ENCODE measurements around the gene FOXO1. TPM values are rescaled to one million over a fixed set of nuclear protein-coding genes. Genes with fewer than 3 reads are reported as not detected.

Gene FOXO1
- total RNA-seq, 1 donor from 2014 or later: 23.5 TPM

GRCh38 chr13:40580566-40581276, 85.7 kb downstream of the FOXO1 start:
- DNase-seq (ENCODE audit: low read depth, low spot score): peak; percentile 45

- no peak for DNase-seq (ENCODE audit: low read depth, low spot score)
Observed at GRCh38 chr13:40579535-40579934, 86.9 kb downstream of the FOXO1 start.

DNA sequence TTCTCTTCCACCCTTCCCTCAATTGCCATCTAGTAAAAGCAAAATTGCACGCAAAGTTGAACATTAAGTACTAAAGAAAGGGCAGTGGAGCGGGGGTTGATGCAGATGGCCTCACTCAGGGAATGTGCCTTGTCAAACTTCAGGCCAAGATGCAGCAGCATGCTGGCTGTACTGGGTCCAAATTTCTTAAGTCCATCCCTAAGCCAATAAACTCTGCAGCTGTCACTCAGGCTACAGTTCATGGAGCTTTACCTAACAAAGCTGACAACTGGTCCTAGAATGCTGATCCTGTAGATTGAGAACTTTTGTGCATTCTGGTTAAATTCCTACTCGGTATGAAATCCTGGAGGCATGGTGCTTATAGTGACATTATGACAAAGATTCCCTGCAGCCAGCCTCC, 88.4 kb downstream of the FOXO1 start:
- DNase-seq (ENCODE audit: low read depth, low spot score): no peak

DNA sequence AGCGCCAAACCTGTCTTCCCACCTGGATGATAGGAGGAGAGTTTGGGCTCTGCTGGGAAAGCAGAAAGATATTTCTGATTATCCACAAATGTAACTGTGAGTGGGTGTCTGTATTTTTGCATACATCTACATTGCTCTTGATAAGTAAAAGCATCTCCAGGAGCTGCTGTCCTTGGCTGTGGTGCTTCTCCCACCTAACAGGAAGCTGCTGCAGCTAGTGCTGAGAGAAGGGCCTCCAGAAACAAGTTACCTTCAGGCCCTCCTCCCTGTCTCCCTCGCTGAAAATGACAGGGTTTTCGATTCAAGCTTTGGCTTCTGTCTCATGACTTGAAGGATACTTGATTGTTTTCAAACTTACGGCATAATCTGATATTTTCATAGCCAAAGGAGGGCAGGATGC, 90.1 kb downstream of the FOXO1 start:
- no peak for DNase-seq (ENCODE audit: low read depth, low spot score)

GRCh38 chr13:40572961-40573360, 93.5 kb downstream of the FOXO1 start:
- no peak for DNase-seq (ENCODE audit: low read depth, low spot score)

GRCh38 chr13:40571338-40571963, 95.0 kb downstream of the FOXO1 start:
- no peak for DNase-seq (ENCODE audit: low read depth, low spot score)

GRCh38 chr13:40570930-40571329, 95.5 kb downstream of the FOXO1 start:
- no peak for DNase-seq (ENCODE audit: low read depth, low spot score)

GRCh38 chr13:40569024-40569350, 97.5 kb downstream of the FOXO1 start:
- no peak for DNase-seq (ENCODE audit: low read depth, low spot score)

GRCh38 chr13:40568246-40569023, 98.0 kb downstream of the FOXO1 start:
- DNase-seq (ENCODE audit: low read depth, low spot score): no peak

- no peak for DNase-seq (ENCODE audit: low read depth, low spot score)
Observed at GRCh38 chr13:40566811-40567210, 99.6 kb downstream of the FOXO1 start.

DNA sequence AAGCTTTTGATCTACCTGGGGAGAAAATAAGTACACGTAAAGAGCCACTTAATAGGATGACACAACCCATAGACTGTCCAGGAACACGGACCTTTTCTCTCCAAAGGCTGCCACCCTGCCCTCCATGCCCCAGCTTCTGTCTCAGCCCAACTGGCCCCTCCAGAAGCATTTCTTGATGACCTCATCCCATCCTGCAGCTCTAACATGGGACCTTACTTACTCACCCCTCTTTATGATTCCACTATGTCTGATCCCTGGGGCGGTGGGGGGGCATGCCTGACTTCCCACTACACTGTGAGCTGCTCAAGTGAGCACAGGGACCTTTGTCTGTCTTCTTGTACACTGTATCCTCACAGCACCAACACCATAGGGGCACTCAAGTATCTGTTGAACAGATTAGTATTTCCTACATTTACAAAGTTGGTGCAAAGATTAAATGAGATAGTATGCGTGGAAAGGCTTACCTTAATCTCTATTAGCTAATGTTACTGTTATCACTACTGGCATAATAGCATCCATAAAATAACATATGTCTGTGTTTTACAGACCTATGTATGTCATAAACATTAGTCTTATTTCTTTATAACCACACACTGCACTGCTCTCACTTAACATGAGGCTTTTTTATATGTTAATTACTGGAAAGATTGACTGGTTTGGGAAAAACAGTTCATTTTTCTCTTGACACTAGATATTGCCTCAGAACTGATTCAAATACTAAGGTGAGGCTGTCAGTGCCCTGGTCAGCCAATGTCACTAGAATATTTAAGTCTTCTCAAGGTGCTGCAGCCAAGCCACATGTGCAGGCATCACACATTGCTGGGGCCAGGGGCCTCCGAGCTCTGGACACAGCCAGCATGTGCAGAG, 100.9 kb downstream of the FOXO1 start:
- DNase-seq (ENCODE audit: low read depth, low spot score): no peak

DNA sequence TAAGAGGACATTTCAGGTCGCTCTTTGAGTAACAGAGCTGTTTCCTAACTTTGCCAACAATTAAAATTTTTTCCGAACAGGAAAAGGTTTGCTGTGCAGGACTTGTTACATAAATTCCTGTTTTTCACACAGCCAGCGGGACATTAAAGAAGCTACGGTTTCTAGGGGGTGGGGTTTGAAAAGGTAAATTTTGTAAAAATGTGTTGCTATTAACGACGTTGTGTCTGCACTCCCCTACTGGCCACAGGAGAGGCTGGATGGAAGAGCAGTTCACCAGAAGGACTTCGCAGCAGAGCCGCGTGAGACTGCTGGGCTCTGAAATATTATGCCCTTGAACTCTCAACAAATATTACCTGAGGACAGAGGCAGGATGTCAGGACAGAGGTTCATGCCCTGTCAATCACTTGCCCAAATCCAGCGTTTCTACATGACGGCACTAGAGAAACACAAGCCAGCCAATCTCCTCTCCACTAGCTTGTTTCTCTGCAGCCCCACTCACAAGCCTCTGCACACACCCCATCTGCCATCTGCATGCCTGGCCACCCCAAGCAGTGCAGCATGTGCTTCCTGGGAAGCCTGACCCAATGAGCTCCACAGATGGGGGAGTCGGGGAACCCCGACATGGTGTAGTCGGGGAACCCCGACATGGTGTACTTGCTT, 102.0 kb downstream of the FOXO1 start:
- peak; percentile 57 for DNase-seq (ENCODE audit: low read depth, low spot score)

DNA sequence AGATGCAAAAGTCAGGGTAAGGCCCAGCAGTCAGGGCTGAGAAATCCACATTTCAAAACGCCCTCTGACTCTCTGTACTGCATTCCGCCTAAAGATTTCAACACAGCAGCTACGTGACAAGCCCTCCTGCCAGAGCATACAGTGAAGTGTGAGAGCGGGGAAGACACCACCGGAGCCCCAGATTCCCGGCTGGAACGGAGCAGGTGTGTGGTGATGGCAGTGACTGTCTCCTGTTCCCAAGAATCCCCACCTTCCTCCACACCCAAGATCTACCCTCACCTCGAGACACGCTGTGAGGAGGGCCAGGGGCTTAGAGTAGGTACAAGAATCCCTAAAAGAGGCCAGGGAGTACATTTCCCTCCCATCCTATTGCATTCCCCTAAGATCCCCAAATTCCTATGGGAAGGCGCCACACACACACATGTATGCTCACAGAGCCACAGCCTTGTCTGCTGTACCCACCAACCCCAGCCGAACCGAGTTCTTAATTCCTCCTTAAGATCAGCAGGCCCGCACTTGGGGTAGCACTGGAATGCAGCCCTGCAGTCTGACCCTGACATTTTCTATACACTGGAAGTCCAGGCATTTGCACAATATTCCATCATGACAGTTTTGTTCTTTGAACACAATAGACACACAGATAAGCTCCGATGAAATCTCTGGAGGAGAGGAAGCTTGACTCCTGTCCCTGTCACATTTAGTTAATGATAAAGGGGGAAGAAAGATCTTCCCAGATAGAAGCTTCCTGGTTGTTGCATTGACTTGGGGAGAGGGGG, 102.9 kb downstream of the FOXO1 start:
- DNase-seq (ENCODE audit: low read depth, low spot score): no peak

- no peak for DNase-seq (ENCODE audit: low read depth, low spot score)
Observed at GRCh38 chr13:40562975-40563349, 103.5 kb downstream of the FOXO1 start.

DNA sequence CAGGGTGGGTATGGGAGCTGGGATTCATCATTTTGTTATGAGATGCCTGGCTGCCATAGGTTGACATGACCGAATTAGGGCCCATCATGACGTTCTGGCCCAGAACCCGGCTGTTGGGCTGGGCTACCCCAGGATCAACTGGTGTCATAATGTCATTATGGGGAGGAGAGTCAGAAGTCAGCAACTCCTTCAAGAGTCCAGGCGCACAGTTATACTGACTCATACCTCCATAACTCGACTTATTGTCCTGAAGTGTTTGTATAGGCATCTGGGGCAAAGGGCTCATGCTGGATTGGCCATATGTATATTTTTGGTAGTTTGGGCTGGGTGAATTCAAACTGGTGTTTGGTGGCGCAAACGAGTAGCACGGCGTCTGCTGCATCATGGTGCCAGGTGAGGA, 106.5 kb downstream of the FOXO1 start:
- DNase-seq (ENCODE audit: low read depth, low spot score): no peak

- DNase-seq (ENCODE audit: low read depth, low spot score): peak; percentile 75
Observed at GRCh38 chr13:40558656-40559055, 107.8 kb downstream of the FOXO1 start.

- no peak for DNase-seq (ENCODE audit: low read depth, low spot score)
Observed at GRCh38 chr13:40556453-40556852, 110.0 kb downstream of the FOXO1 start.

- no peak for DNase-seq (ENCODE audit: low read depth, low spot score)
Observed at GRCh38 chr13:40553356-40553755, 113.1 kb downstream of the FOXO1 start.

DNA sequence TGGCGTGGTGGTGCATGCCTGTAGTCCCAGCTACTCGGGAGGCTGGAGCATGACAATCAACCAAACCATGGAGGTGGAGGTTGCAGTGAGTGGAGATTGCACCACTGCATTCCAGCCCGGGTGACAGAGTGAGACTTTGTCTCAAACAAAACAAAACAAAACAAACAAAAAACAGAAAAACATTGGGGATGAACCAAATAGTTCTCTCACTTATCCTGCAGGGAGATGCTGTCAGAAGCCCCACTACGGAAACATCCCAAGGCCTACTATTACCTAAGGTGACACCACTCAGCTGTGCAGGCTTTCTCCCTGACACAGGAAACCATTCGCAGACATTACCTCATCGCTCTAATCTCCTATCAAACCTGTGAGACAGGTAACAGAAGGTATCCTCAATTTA, 113.5 kb downstream of the FOXO1 start:
- DNase-seq (ENCODE audit: low read depth, low spot score): no peak

DNA sequence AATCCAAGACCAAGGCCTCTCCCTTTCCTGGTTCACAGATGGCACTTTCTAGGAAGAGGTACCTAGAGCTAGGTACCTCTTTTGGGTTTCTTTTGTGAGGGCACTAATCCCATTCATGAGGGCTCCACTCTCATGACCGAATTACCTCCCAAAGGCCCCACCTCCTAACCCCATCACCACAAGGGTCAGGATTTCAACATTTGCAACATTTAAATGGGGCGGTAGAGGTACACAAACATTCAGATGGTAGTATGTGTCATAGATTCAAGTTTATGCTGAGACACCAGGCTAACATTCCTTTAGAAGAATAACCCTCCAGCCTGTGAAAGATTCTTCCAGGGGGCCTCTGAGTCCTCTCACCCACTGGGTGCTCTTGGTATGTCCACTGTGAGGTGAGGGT, 116.3 kb downstream of the FOXO1 start:
- DNase-seq (ENCODE audit: low read depth, low spot score): no peak

All from pulmonary artery endothelial cell (primary cell).